Measurements from ENCODE around the gene IRX4. TPM values are rescaled to one million over a fixed set of nuclear protein-coding genes. Genes with fewer than 3 reads are reported as not detected.

Gene IRX4
- total RNA-seq, 4 donors from 2014 or later = not detected

DNA sequence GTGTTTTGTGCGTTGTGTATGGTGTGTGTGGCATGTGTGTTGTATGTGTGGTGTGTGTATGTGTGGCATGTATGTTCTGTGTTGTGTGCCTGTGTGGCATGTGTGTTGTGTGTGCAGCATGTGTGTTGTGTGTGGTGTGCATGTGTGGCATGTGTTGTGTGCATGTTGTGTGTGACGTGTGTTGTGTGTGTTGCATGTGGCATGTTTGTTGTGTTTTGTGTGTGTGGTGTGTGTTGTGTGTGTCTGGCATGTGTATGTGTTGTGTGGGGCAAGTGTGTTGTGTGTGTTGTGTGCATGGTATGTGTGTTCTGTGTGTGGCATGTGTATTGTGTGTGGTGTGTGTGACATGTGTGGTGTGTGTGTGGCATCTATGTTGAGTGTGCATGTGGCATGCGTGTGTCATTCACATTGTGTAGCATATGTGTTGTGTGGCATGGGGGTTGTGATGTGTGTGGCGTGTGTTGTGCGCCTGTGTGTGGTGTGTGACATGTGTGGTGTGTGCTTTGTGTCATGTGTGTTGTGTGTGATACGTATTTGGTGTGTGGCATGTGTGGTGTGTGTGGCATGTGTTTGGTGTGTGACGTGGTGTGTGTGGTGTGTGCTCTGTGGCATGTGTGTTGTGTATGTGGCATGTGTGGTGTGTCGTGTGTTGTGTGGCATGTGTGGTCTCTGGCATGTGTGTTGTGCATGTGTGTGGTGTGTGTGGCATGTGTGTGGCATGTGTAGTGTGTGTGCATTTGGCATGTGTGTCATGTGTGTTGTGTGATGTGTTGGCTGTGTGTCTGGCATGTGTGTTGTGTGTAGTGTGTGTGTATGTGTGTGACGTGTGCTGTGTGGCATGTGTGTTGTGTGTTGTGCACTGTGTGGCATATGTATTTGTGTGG is 46.6 kb upstream of the IRX4 start:
- peaks cover 0 to 27% of the 10 kb centered on the region in 2 donors for H3K27me3 ChIP-seq
- no peaks in the 10 kb centered on the region for H3K9me3 ChIP-seq
- H3K4me1 ChIP-seq = peaks cover 0 to 12% (median 0%) of the 10 kb centered on the region in 4 donors
- TF ChIP-seq, protein P1, sequence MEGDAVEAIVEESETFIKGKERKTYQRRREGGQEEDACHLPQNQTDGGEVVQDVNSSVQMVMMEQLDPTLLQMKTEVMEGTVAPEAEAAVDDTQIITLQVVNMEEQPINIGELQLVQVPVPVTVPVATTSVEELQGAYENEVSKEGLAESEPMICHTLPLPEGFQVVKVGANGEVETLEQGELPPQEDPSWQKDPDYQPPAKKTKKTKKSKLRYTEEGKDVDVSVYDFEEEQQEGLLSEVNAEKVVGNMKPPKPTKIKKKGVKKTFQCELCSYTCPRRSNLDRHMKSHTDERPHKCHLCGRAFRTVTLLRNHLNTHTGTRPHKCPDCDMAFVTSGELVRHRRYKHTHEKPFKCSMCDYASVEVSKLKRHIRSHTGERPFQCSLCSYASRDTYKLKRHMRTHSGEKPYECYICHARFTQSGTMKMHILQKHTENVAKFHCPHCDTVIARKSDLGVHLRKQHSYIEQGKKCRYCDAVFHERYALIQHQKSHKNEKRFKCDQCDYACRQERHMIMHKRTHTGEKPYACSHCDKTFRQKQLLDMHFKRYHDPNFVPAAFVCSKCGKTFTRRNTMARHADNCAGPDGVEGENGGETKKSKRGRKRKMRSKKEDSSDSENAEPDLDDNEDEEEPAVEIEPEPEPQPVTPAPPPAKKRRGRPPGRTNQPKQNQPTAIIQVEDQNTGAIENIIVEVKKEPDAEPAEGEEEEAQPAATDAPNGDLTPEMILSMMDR (IDR thresholded peaks at IDR 0.05) = no peak
- no peak for TF ChIP-seq EP300 (IDR thresholded peaks at IDR 0.05)
- no peak for DNase-seq (ENCODE audit: low spot score in 2 of 2)
- 83 to 85% methylated on average over 9 of the region's 9 CpGs for WGBS, 2 donors
- H3K4me3 ChIP-seq = no peak overlapping the region
- no peaks in the 10 kb centered on the region for H3K36me3 ChIP-seq
- no peak overlapping the region for H3K27ac ChIP-seq

DNA sequence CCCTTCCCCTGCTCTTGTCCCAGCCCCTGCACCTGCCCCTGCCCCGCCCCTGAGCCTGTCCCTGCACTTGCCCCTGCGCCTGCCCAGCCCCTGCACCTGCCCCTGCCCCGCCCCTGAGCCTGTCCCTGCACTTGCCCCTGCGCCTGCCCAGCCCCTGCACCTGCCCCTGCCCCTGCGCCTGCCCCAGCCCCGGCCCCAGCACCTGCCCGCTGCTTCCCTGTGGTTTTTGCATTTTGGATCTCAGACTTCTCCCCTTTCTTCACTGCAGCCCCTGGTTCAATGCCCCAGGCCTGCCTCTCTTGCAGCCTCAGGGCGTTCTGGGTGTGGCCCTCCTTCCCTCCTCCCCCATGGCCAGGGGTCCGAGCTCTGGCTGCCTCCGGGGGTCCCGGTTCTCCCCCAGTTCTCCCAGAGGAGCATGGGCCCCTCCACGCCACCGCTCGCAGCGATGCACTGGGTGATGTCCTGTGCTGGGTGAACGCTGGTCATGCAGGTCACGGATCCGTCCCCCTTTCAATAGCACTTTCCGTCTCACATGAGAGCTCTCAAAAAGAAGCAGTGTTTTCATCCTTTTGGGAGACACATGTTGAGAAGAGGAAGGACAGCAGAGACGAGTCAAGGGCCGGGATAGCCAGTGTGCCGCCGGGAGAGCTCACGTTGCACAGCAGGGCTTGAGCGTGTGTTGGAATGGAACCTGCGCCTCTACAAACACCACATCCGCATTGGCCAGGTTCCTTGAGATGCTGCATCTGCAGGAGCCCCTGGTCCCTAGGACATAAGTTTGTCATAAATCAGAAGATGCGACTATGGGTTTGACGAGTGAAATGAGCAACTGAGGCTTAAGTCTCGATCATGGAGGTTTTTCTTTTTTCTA is 44.0 kb upstream of the IRX4 start:
- peaks cover 0 to 26% of the 10 kb centered on the region in 2 donors for H3K27me3 ChIP-seq
- no peak for DNase-seq (ENCODE audit: low spot score in 2 of 2)
- no peaks in the 10 kb centered on the region for H3K36me3 ChIP-seq
- 72 to 74% methylated on average over 23 to 30 of the region's 30 CpGs for WGBS, 2 donors
- no peaks in the 10 kb centered on the region for H3K9me3 ChIP-seq
- no peak overlapping the region for H3K27ac ChIP-seq
- H3K4me1 ChIP-seq = peaks cover 0 to 12% (median 0%) of the 10 kb centered on the region in 4 donors
- TF ChIP-seq EP300 (IDR thresholded peaks at IDR 0.05) (no peak), POLR2A (IDR thresholded peaks at IDR 0.05) (no peak)
- TF ChIP-seq, protein P1 (IDR thresholded peaks at IDR 0.05) = no peak
- no peak overlapping the region for H3K4me3 ChIP-seq

DNA sequence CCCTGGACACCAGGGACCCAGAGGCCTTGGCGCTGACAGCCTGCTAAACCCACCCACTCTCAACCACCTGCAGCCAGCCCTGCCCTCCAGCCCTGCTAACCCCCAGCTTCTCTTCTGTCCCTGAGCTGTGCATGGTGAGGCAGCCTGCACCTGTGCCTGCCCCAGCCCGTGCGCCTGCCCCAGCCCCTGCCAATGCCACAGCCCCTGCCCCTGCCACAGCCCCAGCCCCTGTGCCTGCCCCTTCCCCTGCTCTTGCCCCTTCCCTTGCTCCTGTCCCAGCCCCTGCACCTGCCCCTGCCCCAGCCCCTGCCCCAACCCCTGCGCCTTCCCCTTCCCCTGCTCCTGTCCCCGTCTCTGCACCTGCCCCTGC is 43.3 kb upstream of the IRX4 start:
- Histone ChIP-seq H3K4me1 (peaks cover 0 to 8% (median 0%) of the 10 kb centered on the region in 4 donors), H3K4me3 (no peak overlapping the region), H3K36me3 (no peaks in the 10 kb centered on the region), H3K27ac (no peak overlapping the region), H3K9me3 (no peaks in the 10 kb centered on the region), H3K27me3 (peaks cover 0 to 24% of the 10 kb centered on the region in 2 donors)
- TF ChIP-seq POLR2A (IDR thresholded peaks at IDR 0.05) (no peak), EP300 (IDR thresholded peaks at IDR 0.05) (no peak)
- TF ChIP-seq, protein P1 (IDR thresholded peaks at IDR 0.05) = no peak
- WGBS, 2 donors = 77 to 80% methylated on average over 1 to 3 of the region's 5 CpGs
- no peak for DNase-seq (ENCODE audit: low spot score in 2 of 2)

DNA sequence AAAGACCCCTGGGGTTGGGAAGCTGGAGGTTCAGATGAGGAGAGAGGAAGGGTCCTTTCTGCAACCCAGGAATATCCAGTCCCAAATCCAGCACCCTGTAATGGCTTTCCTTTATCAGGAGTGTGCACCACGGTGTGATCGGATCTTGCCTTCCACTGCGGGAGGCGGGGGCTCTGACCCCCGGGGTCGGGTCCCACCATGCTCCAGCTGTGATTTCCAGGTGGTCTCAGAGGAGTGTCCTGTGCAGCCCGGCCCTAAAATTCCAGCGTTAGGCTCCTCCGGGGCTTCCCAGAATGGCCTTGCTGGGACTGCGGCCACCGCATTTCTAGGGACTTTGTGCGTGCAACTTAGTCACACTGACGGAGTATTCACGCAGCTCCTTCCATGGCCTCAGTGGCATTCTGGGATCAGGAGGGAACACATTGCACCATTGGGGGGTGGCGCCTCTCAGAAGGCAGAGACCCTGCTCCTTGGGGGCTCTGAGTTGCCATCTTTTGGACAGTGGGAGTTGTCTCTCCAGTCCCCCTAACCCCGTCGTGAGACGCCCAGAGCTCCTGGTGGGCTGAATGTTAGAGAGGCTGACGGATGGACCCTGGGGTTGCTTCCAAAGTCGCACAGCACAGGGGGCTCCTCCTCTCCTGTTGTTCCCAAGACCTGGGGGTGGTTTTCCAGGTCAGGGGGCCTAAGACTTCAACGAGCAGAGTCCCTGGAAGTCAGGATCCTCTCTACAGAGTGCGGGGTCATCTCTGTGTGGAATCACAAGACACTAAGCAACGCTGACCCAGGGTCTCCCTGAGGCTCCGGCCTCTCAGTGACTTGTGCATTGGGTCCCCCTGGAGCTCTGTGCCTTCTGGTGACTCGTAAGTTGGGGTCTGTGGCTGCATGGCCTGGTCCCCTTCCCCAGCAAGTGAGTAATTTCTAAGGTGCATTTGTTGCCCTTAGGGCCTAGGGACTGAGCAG is 42.7 kb upstream of the IRX4 start:
- Histone ChIP-seq H3K27ac (no peak overlapping the region), H3K4me3 (no peak overlapping the region), H3K4me1 (peaks cover 0 to 1% (median 0%) of the 10 kb centered on the region in 4 donors), H3K27me3 (peaks cover 0 to 18% of the 10 kb centered on the region in 2 donors), H3K36me3 (no peaks in the 10 kb centered on the region), H3K9me3 (no peaks in the 10 kb centered on the region)
- no peak for DNase-seq (ENCODE audit: low spot score in 2 of 2)
- TF ChIP-seq EP300 (IDR thresholded peaks at IDR 0.05) (no peak), POLR2A (IDR thresholded peaks at IDR 0.05) (no peak)
- TF ChIP-seq, protein P1 (IDR thresholded peaks at IDR 0.05) = no peak
- WGBS, 2 donors = 64 to 67% methylated on average over 12 to 21 of the region's 25 CpGs

All from tibial nerve (tissue), 4 donors.